Measurements from ENCODE around the gene GSE1.

The GSE1 gene

DNA sequence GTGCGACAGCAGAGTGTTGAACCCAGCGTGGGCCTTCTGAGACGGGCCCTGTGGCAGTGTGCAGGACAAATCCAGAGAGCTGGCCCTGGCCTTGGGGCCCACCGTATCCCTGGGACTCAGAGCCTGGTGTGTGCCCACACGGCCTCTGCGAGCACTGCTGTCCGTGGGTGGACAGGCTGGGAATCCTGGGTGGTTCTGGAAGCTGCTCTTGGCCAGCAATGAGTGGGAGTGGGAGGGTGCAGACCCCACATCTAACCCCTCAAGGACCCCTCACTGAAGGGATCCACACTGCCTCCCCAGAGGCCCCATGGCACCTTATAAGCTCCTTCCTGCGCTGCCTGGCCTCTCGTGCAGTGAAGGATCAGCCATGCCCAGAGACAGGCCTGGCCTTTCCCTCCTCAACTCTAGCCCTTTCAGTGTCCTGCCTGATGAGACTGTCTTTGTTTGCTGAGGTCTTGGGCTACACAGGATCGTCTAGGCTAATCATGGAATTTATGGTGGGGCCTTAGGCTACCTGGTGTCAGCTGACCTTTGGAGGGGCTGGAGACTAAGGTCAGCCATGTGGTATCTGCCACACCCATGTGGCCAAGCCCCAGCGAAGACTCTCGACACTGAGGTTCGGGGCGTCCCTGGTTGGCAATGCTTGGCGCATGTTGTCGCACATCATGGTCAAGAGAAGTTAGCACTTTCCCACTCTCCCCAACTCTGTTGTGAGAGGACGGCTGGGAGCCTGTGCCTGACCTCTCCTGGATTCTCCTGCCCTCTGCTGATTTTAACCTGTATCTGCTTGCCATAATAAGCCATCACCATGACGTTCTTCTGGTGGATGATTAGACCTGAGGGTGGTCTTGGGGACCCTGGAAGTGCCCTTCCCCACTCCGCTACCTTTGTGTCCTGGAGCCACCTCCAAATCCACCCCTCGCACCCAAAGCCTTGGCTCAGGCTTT, 92.1 kb downstream of the GSE1 start:
- Histone ChIP-seq H3K4ac (ENCODE audit: low read depth in 1 of 2, low read length in 2 of 2) (no peak overlapping the region), H3K9me3 (ENCODE audit: control insufficient read depth, low read length) (peaks cover 7% of the 10 kb centered on the region), H3K9ac (ENCODE audit: low read length) (no peak overlapping the region), H2AFZ (ENCODE audit: low read depth, low read length) (no peak overlapping the region), H3K36me3 (ENCODE audit: control insufficient read depth in 1 of 2, insufficient read depth in 2 of 2, low read depth in 1 of 2, low read length in 2 of 2) (no peaks in the 10 kb centered on the region), H2BK5ac (ENCODE audit: low read depth, low read length, poor library complexity, severe bottlenecking) (no peak overlapping the region), H3K4me1 (ENCODE audit: control insufficient read depth, insufficient read depth, low read depth, low read length) (no peaks in the 10 kb centered on the region), H2BK120ac (ENCODE audit: low read depth, low read length) (no peak overlapping the region), H4K8ac (ENCODE audit: low read length) (no peak overlapping the region), H3K18ac (ENCODE audit: low read depth in 1 of 2, low read length in 2 of 2) (no peak overlapping the region), H2BK15ac (ENCODE audit: low read depth, poor library complexity, severe bottlenecking) (no peak overlapping the region), H3K27ac (ENCODE audit: low read length, poor library complexity, severe bottlenecking) (no peak overlapping the region), H2AK5ac (ENCODE audit: low read length, severe bottlenecking) (no peak overlapping the region), H3K27me3 (ENCODE audit: control insufficient read depth in 1 of 2, insufficient read depth in 1 of 2, low read length in 2 of 2) (peaks cover 3 to 16% of the 10 kb centered on the region in 2 experiments), H4K91ac (ENCODE audit: low read length) (no peak overlapping the region), H3K23ac (ENCODE audit: low read length in 2 of 2) (no peak overlapping the region), H3K4me2 (ENCODE audit: low read length, poor library complexity, severe bottlenecking) (no peak overlapping the region), H2BK12ac (ENCODE audit: low read length in 2 of 2) (no peak overlapping the region), H3K79me1 (replicated peaks; ENCODE audit: low read length, poor library complexity, severe bottlenecking) (no peaks in the 10 kb centered on the region), H3K14ac (ENCODE audit: low read length in 2 of 2) (no peak overlapping the region), H3K4me3 (ENCODE audit: insufficient read depth in 1 of 2, low read depth in 1 of 2, low read length in 2 of 2) (no peak overlapping the region)
- WGBS: 90% methylated on average over 20 of the region's 20 CpGs
- no peak for DNase-seq

DNA sequence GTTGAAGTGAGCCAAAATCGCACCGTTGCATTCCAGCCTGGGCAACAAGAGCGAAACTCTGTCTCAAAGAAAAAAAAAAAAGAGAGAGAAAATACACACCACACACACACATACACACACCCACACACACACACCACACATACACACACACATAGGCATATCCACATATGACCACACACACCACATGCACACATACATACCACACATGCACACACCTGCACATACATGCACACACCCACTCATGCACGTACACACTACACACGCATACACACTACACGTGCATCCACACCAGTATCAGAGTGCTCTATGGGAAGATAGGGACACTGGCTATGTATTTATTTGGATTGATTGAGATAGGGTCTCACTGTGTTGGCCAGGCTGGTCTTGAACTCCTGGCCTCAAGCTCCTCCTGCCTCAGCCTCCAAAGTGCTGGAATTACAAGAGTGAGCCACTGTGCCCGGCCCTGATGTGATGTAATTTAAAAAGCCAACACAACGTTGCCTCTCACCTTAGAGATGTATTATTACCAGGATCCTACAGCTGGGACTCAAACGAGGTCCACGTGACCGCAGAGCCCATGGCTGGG, 93.4 kb downstream of the GSE1 start:
- no peak overlapping the region for H3K4me3 ChIP-seq (ENCODE audit: insufficient read depth in 1 of 2, low read depth in 1 of 2, low read length in 2 of 2)
- H3K9ac ChIP-seq (ENCODE audit: low read length): no peak overlapping the region
- H3K9me3 ChIP-seq (ENCODE audit: control insufficient read depth, low read length): peaks cover 6% of the 10 kb centered on the region
- DNase-seq: no peak
- no peak overlapping the region for H3K27ac ChIP-seq (ENCODE audit: low read length, poor library complexity, severe bottlenecking)
- no peaks in the 10 kb centered on the region for H3K79me1 ChIP-seq (replicated peaks; ENCODE audit: low read length, poor library complexity, severe bottlenecking)
- H3K27me3 ChIP-seq (ENCODE audit: control insufficient read depth in 1 of 2, insufficient read depth in 1 of 2, low read length in 2 of 2): peaks cover 3 to 8% of the 10 kb centered on the region in 2 experiments
- H2AFZ ChIP-seq (ENCODE audit: low read depth, low read length): no peak overlapping the region
- H3K4ac ChIP-seq (ENCODE audit: low read depth in 1 of 2, low read length in 2 of 2): no peak overlapping the region
- H4K91ac ChIP-seq (ENCODE audit: low read length): peak overlapping the region; percentile 36
- no peak overlapping the region for H3K18ac ChIP-seq (ENCODE audit: low read depth in 1 of 2, low read length in 2 of 2)
- H2BK15ac ChIP-seq (ENCODE audit: low read depth, poor library complexity, severe bottlenecking): no peak overlapping the region
- no peak overlapping the region for H3K14ac ChIP-seq (ENCODE audit: low read length in 2 of 2)
- H3K4me2 ChIP-seq (ENCODE audit: low read length, poor library complexity, severe bottlenecking): no peak overlapping the region
- H4K8ac ChIP-seq (ENCODE audit: low read length): no peak overlapping the region
- H3K23ac ChIP-seq (ENCODE audit: low read length in 2 of 2): no peak overlapping the region
- no peak overlapping the region for H2BK120ac ChIP-seq (ENCODE audit: low read depth, low read length)
- WGBS: 97% methylated on average over 9 of the region's 11 CpGs
- H2BK12ac ChIP-seq (ENCODE audit: low read length in 2 of 2): no peak overlapping the region
- no peak overlapping the region for H2AK5ac ChIP-seq (ENCODE audit: low read length, severe bottlenecking)
- H2BK5ac ChIP-seq (ENCODE audit: low read depth, low read length, poor library complexity, severe bottlenecking): no peak overlapping the region
- H3K4me1 ChIP-seq (ENCODE audit: control insufficient read depth, insufficient read depth, low read depth, low read length): no peaks in the 10 kb centered on the region
- no peaks in the 10 kb centered on the region for H3K36me3 ChIP-seq (ENCODE audit: control insufficient read depth in 1 of 2, insufficient read depth in 2 of 2, low read depth in 1 of 2, low read length in 2 of 2)

DNA sequence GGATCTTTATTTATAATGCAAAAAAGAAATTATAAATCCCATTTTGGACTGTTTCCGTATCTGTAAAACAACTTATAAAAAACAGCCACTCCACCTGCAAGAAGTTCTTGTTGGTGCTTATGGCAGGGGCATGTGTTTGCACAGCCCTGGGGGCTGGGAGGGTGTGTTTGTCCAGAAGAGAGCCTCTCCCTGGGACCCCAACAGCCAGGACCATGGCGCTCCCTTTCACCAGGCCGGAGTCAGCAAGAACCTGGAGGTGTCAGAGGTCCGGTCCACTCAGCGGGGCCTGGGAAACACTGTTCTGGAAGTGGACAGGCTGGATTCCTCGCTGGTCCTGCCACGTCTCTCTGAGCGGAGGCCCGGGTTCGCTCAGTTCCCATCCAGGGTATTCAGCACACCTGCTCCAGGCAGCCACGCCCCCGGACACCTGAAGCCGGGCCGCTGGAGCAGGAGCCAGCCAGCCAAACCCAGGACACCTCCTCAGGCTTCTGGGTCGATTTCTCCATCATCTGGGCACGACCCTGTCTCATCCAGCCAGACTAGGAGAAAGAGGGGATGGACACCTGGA, 94.5 kb downstream of the GSE1 start:
- H3K9me3 ChIP-seq (ENCODE audit: control insufficient read depth, low read length): peaks cover 9% of the 10 kb centered on the region
- H3K27ac ChIP-seq (ENCODE audit: low read length, poor library complexity, severe bottlenecking): no peak overlapping the region
- H3K36me3 ChIP-seq (ENCODE audit: control insufficient read depth in 1 of 2, insufficient read depth in 2 of 2, low read depth in 1 of 2, low read length in 2 of 2): no peaks in the 10 kb centered on the region
- no peak overlapping the region for H3K9ac ChIP-seq (ENCODE audit: low read length)
- H4K8ac ChIP-seq (ENCODE audit: low read length): no peak overlapping the region
- H2BK5ac ChIP-seq (ENCODE audit: low read depth, low read length, poor library complexity, severe bottlenecking): no peak overlapping the region
- no peak overlapping the region for H3K14ac ChIP-seq (ENCODE audit: low read length in 2 of 2)
- H3K18ac ChIP-seq (ENCODE audit: low read depth in 1 of 2, low read length in 2 of 2): no peak overlapping the region
- no peak overlapping the region for H3K4me2 ChIP-seq (ENCODE audit: low read length, poor library complexity, severe bottlenecking)
- H2AK5ac ChIP-seq (ENCODE audit: low read length, severe bottlenecking): no peak overlapping the region
- no peak overlapping the region for H2BK15ac ChIP-seq (ENCODE audit: low read depth, poor library complexity, severe bottlenecking)
- no peak overlapping the region for H3K4me3 ChIP-seq (ENCODE audit: insufficient read depth in 1 of 2, low read depth in 1 of 2, low read length in 2 of 2)
- no peak overlapping the region for H2AFZ ChIP-seq (ENCODE audit: low read depth, low read length)
- H3K79me1 ChIP-seq (replicated peaks; ENCODE audit: low read length, poor library complexity, severe bottlenecking): no peaks in the 10 kb centered on the region
- H3K4me1 ChIP-seq (ENCODE audit: control insufficient read depth, insufficient read depth, low read depth, low read length): no peaks in the 10 kb centered on the region
- H2BK120ac ChIP-seq (ENCODE audit: low read depth, low read length): no peak overlapping the region
- DNase-seq: no peak
- peaks cover 0 to 15% of the 10 kb centered on the region in 2 experiments for H3K27me3 ChIP-seq (ENCODE audit: control insufficient read depth in 1 of 2, insufficient read depth in 1 of 2, low read length in 2 of 2)
- H4K91ac ChIP-seq (ENCODE audit: low read length): no peak overlapping the region
- no peak overlapping the region for H3K4ac ChIP-seq (ENCODE audit: low read depth in 1 of 2, low read length in 2 of 2)
- no peak overlapping the region for H3K23ac ChIP-seq (ENCODE audit: low read length in 2 of 2)
- H2BK12ac ChIP-seq (ENCODE audit: low read length in 2 of 2): no peak overlapping the region
- 90% methylated on average over 15 of the region's 16 CpGs for WGBS

DNA sequence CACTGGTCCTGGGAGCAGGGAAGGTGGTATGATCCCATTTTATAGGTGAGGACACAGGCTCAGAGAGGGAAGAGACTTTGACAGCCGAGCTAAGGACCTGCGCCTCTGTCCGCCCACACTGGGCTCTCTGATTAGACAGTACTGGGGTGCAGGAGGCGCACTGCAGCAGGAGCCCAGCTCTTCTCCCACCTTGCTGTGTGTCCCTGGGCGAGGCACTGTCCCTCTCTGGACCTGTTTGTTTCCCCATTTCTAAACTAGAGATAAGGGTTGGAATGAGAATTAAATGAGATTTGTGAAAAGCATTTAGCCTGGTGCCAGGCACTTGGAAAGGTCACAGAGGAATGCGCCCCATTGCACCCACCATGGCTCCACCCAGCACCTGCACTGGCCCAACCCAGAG, 95.2 kb downstream of the GSE1 start:
- H4K91ac ChIP-seq (ENCODE audit: low read length): no peak overlapping the region
- no peak overlapping the region for H3K27ac ChIP-seq (ENCODE audit: low read length, poor library complexity, severe bottlenecking)
- no peaks in the 10 kb centered on the region for H3K36me3 ChIP-seq (ENCODE audit: control insufficient read depth in 1 of 2, insufficient read depth in 2 of 2, low read depth in 1 of 2, low read length in 2 of 2)
- no peaks in the 10 kb centered on the region for H3K4me1 ChIP-seq (ENCODE audit: control insufficient read depth, insufficient read depth, low read depth, low read length)
- H3K9me3 ChIP-seq (ENCODE audit: control insufficient read depth, low read length): peaks cover 10% of the 10 kb centered on the region
- no peak overlapping the region for H2BK12ac ChIP-seq (ENCODE audit: low read length in 2 of 2)
- no peaks in the 10 kb centered on the region for H3K79me1 ChIP-seq (replicated peaks; ENCODE audit: low read length, poor library complexity, severe bottlenecking)
- no peak overlapping the region for H2BK15ac ChIP-seq (ENCODE audit: low read depth, poor library complexity, severe bottlenecking)
- H3K23ac ChIP-seq (ENCODE audit: low read length in 2 of 2): no peak overlapping the region
- no peak overlapping the region for H3K14ac ChIP-seq (ENCODE audit: low read length in 2 of 2)
- no peak overlapping the region for H2BK120ac ChIP-seq (ENCODE audit: low read depth, low read length)
- H3K27me3 ChIP-seq (ENCODE audit: control insufficient read depth in 1 of 2, insufficient read depth in 1 of 2, low read length in 2 of 2): peaks cover 0 to 20% of the 10 kb centered on the region in 2 experiments
- no peak overlapping the region for H3K4me3 ChIP-seq (ENCODE audit: insufficient read depth in 1 of 2, low read depth in 1 of 2, low read length in 2 of 2)
- no peak overlapping the region for H3K4me2 ChIP-seq (ENCODE audit: low read length, poor library complexity, severe bottlenecking)
- H3K9ac ChIP-seq (ENCODE audit: low read length): no peak overlapping the region
- 100% methylated on average over 5 of the region's 6 CpGs for WGBS
- no peak overlapping the region for H2AK5ac ChIP-seq (ENCODE audit: low read length, severe bottlenecking)
- no peak overlapping the region for H4K8ac ChIP-seq (ENCODE audit: low read length)
- H2AFZ ChIP-seq (ENCODE audit: low read depth, low read length): no peak overlapping the region
- H2BK5ac ChIP-seq (ENCODE audit: low read depth, low read length, poor library complexity, severe bottlenecking): no peak overlapping the region
- H3K18ac ChIP-seq (ENCODE audit: low read depth in 1 of 2, low read length in 2 of 2): no peak overlapping the region
- DNase-seq: no peak
- H3K4ac ChIP-seq (ENCODE audit: low read depth in 1 of 2, low read length in 2 of 2): no peak overlapping the region

Data from mesenchymal stem cell (in vitro differentiated cells and primary cell).